SIG-M5 (cell line): ENCODE data around the gene FBN2.

Experiments
- DNase-seq: peaks from one replicate; lab custom pipeline; 2025; lab: John Stamatoyannopoulos, UW

Gene FBN2

GRCh38 chr5:128252756-128253155 lies 285.3 kb downstream of the FBN2 start:
- no peak for DNase-seq

GRCh38 chr5:128252196-128252595 lies 285.8 kb downstream of the FBN2 start:
- no peak for DNase-seq

GRCh38 chr5:128245974-128246373 lies 292.1 kb downstream of the FBN2 start:
- no peak for DNase-seq

- no peak for DNase-seq
Measured at GRCh38 chr5:128243958-128244582, 294.0 kb downstream of the FBN2 start.

DNA sequence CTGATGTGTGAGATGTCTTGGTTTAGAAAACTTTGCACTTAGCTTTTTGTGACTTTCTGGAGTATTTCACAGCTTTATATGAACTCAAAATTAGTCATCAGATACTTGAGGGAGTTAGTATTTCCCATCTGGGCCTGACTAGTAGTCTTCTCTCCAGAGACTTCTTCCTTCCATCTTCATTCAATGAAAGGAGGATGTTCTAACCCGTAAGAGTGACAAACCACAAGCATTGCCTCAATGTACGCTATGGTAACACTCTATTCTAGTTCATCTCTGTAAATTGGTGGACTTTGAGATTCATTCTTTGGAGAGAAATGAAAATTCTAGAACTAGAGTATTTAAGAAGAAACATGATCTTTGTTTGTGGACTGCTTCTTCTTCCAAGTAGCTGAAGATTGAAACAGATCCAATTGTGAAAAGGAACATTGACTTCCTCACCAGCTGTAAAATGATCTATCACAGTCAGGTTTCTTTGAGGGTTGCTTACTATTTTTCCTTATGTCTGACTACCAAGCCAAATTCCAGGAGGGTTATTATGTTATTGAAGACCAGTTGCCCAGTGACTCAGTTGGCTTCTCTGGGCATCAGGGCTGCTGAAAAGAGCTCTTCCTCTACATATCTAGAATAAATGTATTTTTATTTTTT lies 296.9 kb downstream of the FBN2 start:
- no peak for DNase-seq

GRCh38 chr5:128237546-128237945 lies 300.5 kb downstream of the FBN2 start:
- no peak for DNase-seq

GRCh38 chr5:128237000-128237399 lies 301.0 kb downstream of the FBN2 start:
- no peak for DNase-seq

DNA sequence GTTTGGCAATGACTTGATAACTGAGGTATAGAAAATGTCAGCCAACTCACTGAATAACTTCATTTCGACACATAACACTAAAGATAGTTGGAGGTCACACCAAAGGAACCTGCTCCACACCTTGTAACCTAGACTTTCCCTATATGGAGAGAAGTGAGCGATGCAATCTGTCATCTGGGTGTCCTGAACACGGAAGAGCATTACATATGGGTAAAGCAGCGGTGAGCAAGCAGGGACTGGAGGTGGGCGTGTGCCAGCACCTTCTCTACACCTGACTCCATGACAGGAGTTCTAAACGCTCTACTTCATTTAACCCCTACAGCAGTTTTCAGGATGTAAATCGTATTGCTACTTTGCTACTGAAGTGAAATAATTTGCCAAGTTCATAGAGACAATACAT lies 301.7 kb downstream of the FBN2 start:
- no peak for DNase-seq

GRCh38 chr5:128234928-128235641 lies 303.0 kb downstream of the FBN2 start:
- DNase-seq: no peak

DNA sequence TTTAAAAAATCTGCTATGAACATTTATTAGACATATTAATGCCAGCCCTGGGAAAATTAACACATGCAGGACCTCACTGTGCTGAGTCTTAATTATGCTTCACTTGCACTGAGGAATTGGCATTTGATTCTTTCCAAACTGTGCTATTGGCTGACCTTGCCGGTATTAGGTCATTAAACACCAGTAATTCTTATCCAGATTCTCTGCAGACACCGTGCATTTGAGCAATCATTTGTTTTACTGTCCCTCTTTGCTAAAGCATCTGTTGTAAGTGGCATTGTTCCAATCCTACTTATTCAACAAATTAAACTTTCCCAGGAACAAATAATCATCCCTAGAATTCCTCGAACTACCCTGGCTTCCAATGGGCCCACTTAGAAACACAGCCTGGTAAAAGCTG lies 309.5 kb downstream of the FBN2 start:
- no peak for DNase-seq

DNA sequence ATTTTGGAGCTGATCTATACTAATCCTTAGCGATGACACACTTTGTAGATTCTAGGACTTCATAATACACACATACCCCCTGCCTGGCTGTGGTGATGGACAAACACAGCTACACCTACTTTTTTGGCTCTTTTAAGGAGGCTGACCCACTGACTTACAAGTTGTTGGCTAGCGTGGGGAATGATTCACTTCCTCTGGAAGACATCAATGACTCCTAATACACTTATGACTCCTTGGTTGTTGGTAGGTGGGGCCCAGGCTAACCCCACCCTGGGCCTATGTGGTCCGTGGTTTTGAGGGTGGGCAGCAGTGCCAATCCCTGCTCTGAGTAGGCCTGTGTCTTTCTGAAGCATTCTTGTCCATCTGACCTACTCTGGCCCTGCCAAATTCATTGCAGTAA lies 310.0 kb downstream of the FBN2 start:
- DNase-seq: no peak

- no peak for DNase-seq
Measured at GRCh38 chr5:128225245-128226030, 312.6 kb downstream of the FBN2 start.

- DNase-seq: no peak
Measured at GRCh38 chr5:128224336-128224735, 313.7 kb downstream of the FBN2 start.

- DNase-seq: no peak
Measured at GRCh38 chr5:128220841-128221240, 317.2 kb downstream of the FBN2 start.

- DNase-seq: no peak
Measured at GRCh38 chr5:128216860-128217531, 321.0 kb downstream of the FBN2 start.

DNA sequence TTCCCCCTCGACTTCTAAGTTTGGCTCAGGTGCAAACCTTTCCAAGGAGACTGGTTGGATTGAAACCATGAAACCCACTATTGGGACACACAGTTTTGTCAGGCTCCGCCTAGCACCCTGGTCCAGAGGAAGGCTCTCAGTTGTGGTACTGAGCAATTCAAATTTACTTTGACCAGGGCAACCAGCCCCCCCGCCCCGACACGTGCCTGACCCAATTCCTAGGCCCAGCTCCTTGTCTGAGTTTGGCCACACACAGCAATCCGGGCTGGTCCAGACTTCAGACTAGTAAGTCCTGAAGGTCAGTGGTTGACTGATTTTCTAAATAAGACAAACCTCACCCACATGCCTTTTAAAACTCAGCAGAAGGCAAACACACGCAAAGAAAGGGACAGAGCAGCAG lies 321.8 kb downstream of the FBN2 start:
- DNase-seq: no peak

GRCh38 chr5:128213833-128214232 lies 324.2 kb downstream of the FBN2 start:
- DNase-seq: no peak

DNA sequence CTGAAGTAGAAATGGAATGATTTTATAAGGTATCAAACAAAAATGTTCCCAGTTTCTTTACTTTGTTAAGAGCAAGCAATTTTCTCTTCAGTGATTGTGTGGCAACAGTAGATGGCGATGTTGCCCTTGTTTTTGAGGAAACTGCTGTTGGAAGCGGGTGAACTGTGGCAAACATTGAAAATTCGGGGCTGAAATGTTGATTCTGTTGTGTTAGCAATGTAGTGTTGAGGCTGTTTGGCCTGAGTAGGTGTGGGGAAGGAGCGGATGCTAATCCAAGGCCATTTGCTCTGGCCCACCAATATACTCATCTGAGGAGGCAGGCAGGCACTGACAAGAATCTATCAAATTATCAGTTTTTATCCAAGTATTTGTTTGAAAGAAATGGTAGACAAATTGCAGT lies 324.7 kb downstream of the FBN2 start:
- DNase-seq: no peak

DNA sequence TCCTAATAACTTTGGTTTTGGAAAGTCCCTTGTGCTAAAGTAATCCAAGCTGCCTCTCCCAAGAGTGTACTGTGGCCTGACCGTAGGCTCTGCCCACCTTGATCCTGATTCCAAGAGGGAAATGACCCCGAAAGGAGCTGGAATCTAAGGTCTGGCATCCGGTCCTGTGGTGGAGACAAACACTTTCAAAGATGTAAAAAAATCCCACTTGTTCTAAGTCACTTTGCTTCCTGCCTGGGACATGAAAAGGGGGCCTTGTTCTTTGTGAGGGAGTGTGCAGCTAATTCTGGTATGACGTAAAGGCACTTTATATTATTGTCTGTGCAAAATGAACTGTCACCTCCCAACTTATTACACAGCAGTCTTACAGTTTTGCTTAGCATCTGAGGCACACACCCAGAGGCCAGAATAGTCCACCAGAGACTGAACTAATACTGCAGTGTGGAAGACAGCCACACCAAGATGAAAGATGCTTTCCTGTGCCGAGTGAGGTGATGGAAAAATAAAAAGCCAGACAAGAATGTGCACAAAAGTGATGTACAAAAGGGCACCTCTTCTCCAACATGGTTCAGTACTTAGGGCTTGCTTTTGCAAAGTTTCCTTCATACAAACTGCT lies 325.7 kb downstream of the FBN2 start:
- DNase-seq: no peak

GRCh38 chr5:128208436-128208835 lies 329.6 kb downstream of the FBN2 start:
- no peak for DNase-seq
